Stomach smooth muscle (tissue), 2 donors: ENCODE results near the gene POLD2.

Experiments
- H3K27ac ChIP-seq: one replicate; pipeline ENCODE4 v1.7.0; 2013; ENCODE audit warnings: mild to moderate bottlenecking, low read length, inconsistent platforms
- H3K27me3 ChIP-seq, 2 donors: one replicate each; pipeline ENCODE4 v1.7.0; 2013; ENCODE audit warnings: low read length in 2 of 2; ENCODE audit not compliant: insufficient read depth in 2 of 2, control insufficient read depth in 1 of 2
- H3K36me3 ChIP-seq, 2 donors: one replicate each; pipeline ENCODE4 v1.7.0; 2013; ENCODE audit warnings: low read length in 2 of 2; ENCODE audit not compliant: control insufficient read depth in 2 of 2, insufficient read depth in 2 of 2
- H3K4me1 ChIP-seq: one replicate; pipeline ENCODE4 v1.7.0; 2013; ENCODE audit warnings: low read length; ENCODE audit not compliant: control insufficient read depth, insufficient read depth
- H3K4me3 ChIP-seq, 2 donors: one replicate each; pipeline ENCODE4 v1.7.0; 2013; ENCODE audit warnings: low read length in 2 of 2
- H3K9ac ChIP-seq, 2 donors: one replicate each; pipeline ENCODE4 v1.7.0; 2013; ENCODE audit warnings: low read length in 2 of 2, mild to moderate bottlenecking in 1 of 2
- H3K9me3 ChIP-seq, 2 donors: one replicate each; pipeline ENCODE4 v1.7.0; 2013; ENCODE audit warnings: low read length in 2 of 2; ENCODE audit not compliant: control insufficient read depth in 2 of 2
- donor health status: healthy.
- donor health status: Pancreatic carcinoma.

POLD2 gene

DNA sequence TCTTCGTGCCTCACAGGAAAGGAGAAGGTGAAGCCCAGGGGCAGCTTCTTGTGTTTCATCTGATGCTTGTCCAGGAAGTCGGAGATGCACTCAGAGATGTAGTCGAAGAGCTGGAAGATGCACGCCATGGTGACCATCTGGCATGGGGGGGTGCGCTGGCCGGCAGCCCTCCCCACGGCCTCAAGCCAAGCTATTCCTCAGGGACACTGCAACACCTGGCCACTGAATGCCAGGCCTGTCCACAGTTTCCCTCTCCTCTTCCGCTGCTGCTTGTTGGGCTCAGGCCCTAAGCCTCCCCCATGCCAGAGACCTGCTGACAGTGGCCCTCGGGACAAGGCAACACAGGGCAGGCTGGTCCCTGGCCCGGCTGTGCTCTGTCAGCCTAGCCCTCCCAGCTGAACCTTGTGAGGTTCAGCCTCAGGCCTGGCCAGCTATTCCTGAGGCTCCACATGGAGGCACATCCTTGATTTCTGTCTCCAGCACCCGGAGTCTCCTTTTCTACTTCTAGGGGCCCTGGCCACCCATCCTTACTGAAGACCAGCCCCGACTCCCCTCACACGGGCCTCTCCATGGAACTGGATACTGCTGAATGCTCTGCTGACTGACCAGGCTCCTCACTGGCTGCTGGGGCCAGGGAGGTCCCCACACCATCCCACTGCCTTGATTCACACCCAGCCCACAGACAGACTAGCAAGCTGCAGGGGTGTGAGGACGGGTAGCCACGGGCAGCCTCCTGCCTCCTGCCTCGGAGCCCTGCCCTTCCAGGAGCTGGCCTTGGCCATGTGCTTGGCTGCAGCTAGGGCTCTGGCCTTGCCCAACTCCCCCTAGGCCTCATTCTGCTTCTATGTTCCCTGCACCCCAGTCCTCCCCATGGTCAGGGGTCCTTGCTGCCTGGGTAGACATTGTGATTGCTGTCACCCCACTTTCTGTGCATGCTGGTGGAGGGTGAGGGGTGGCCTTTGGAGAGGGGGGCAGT is 27.9 kb upstream of the POLD2 start:
- no peak overlapping the region for H3K4me3 ChIP-seq

DNA sequence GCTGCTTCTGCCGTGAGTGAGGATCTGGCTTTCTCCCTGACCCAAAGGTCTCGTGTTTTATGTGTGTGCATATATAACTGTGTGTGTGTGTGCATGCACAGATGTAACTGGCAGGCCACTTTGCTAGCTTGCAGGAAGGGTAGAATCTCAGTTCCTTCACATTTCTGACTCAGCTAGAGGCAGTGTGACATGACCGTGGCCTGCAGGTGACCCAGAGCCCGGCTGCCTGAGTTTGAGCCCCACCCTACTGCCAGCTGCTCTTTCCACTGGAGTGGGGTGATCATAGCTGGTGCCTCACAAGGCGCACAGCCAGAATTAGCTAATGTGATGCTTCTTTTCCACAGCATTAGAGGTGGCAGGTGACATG is 27.1 kb upstream of the POLD2 start:
- Histone ChIP-seq H3K27me3 (peaks cover 4 to 7% of the 10 kb centered on the region in 2 donors), H3K27ac (no peak overlapping the region), H3K4me3 (no peak overlapping the region), H3K9ac (no peak overlapping the region), H3K9me3 (no peaks in the 10 kb centered on the region), H3K36me3 (no peaks in the 10 kb centered on the region), H3K4me1 (peaks cover 10% of the 10 kb centered on the region)

More for the DNA sequence above, 27.9 kb upstream of the POLD2 start:
- H3K4me1 ChIP-seq, result peaks cover 5% of the 10 kb centered on the region
- no peaks in the 10 kb centered on the region for H3K36me3 ChIP-seq
- H3K27me3 ChIP-seq, result peaks cover 2 to 4% of the 10 kb centered on the region in 2 donors
- H3K27ac ChIP-seq, result no peak overlapping the region
- H3K9ac ChIP-seq, result no peak overlapping the region
- no peaks in the 10 kb centered on the region for H3K9me3 ChIP-seq

DNA sequence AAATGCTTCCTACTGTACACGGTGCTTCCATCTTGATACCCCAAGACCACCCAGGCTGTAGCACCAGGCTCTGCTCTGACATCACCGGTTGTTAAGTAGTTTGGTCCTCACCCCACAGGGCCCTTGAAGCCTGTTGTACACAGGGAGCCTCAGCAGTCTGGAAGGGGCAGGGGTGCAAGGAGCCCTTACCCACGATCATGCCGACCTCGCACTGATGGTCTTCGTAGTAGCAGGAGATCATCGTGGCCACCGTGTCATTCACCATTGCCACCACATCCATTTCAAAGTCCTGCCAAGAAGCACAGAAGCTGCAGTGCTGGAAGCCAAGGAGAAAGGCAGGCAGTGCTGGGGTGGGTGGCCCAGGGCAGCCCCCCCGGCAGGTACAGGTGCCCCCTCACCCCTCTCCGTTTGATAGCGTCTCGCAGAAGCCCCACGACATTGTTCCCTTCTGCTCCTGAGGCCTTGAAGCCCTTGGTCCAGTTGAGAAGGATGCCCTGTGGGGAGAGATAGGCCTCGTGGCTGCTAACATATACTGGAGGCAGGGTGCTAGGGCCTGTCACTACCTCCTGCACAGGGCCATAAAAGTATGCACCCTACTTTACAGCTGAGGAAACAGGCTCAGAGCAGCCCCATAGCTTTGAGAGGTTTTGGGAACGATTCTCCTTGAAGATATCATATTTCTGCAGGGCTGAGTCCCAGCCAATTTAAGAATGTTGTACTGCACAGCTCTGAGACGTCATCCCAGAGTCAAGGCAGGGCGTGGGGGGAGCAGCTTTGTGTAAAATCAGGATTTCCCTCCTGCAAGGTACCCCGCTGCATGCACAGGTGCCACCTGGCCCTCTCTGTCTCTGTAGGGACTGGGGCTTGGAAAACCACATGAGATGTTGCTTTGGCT is 26.5 kb upstream of the POLD2 start:
- Histone ChIP-seq H3K9ac (no peak overlapping the region), H3K27ac (no peak overlapping the region), H3K4me1 (peaks cover 12% of the 10 kb centered on the region)

DNA sequence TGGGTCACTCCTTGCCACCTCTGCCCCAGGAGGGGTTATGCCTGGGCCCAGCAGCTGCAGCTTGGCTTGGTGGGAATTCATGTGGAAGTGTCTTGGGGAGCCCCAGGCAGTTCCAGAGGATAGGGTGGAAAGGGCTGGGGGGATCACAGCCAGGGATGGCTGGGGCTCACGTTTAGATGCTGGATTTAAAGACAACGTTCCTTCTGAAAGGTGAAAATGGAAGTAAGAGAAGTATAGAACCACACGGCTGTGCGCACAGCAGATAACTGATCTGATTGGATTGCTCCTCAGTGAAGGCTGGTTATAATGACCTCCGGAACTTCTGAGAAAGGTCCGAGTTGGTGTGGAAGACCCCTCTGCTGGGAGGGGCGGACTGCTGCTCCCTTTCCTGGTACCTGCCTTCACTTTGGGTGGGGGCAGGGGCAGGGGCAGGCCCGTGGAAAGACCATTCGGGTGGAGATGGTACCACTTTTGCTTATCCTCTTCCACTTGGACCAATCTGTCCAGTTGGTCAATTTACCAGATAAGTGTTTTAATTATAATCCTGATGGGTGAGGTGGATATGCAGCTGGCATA is 25.7 kb upstream of the POLD2 start:
- peaks cover 9 to 19% of the 10 kb centered on the region in 2 donors for H3K27me3 ChIP-seq
- H3K4me3 ChIP-seq, result no peak overlapping the region
- H3K9ac ChIP-seq, result no peak overlapping the region
- H3K36me3 ChIP-seq, result no peaks in the 10 kb centered on the region
- no peaks in the 10 kb centered on the region for H3K9me3 ChIP-seq
- peaks cover 12% of the 10 kb centered on the region for H3K4me1 ChIP-seq
- H3K27ac ChIP-seq, result no peak overlapping the region

More for the DNA sequence above, 26.5 kb upstream of the POLD2 start:
- H3K4me3 ChIP-seq, result no peak overlapping the region
- H3K36me3 ChIP-seq, result no peaks in the 10 kb centered on the region
- H3K27me3 ChIP-seq, result peaks cover 7 to 13% of the 10 kb centered on the region in 2 donors
- H3K9me3 ChIP-seq, result no peaks in the 10 kb centered on the region

DNA sequence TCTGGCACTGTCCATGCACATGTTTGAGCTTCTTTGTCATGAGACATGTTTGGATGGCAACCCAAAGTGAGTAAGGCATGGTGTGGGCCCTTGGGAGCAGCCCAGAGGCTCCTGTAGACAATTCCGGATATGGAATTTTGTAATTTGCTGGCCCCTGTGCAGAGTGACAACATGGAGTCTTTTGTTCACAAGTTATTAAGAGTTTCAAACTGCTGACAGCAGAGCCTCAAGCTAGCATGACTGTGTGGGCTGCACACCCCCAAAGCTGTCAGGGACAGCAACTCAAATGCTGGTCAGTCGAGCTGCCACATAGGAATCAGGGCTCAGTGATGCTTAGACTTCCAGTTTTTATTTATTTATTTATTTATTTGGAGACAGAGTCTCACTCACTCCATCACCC is 24.8 kb upstream of the POLD2 start:
- Histone ChIP-seq H3K36me3 (no peaks in the 10 kb centered on the region), H3K4me1 (peaks cover 12% of the 10 kb centered on the region), H3K9ac (no peak overlapping the region), H3K4me3 (no peak overlapping the region), H3K9me3 (no peaks in the 10 kb centered on the region), H3K27ac (no peak overlapping the region), H3K27me3 (peaks cover 10 to 19% of the 10 kb centered on the region in 2 donors)

DNA sequence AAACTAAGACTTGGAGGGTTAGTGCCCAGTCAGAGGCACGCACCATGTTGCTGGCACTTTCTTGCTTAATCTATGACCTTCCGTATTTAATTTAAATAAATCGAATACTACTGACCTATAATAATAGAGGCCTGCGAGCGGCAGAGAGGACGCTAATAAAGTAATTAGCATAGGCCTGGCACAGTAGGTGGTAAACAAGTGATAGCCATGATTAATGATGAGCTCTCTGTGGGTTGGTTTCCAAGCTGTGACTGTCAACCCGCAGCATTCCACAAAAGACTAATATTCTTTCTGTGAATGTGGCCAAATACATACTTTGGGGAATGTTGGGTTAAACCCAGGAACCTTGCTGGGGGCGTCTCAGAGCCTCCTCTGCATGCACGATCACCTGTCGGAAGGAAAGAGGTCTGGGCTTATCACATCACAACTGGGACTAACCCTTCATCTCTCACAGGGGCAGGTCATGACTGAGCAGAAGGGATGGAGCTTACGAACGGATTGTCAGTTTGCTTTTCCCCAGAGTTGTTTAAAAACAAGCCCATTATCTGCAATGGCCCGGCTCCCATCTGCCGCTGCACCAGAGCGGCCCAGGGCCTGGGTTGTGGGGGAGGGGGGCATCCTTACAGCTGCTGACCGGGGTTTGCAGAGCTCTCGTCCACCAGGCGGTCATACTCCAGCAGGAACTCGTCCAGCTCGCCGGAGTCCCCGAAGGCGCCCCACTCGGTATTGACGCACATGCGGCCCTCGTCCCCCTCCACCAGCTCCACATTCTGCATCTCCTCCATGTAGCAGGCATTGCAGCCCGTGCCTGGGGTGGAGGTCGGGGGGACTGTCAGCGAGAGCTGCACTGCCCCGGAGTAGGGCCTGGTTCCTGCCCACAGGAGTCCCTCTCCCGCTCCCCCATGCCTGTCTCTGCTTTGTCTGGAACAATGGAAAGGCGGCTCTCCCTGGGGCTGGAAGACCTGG is 24.0 kb upstream of the POLD2 start:
- Histone ChIP-seq H3K4me3 (no peak overlapping the region), H3K9ac (no peak overlapping the region), H3K27ac (no peak overlapping the region), H3K4me1 (peaks cover 12% of the 10 kb centered on the region), H3K9me3 (no peaks in the 10 kb centered on the region), H3K36me3 (no peaks in the 10 kb centered on the region), H3K27me3 (peaks cover 10 to 19% of the 10 kb centered on the region in 2 donors)

DNA sequence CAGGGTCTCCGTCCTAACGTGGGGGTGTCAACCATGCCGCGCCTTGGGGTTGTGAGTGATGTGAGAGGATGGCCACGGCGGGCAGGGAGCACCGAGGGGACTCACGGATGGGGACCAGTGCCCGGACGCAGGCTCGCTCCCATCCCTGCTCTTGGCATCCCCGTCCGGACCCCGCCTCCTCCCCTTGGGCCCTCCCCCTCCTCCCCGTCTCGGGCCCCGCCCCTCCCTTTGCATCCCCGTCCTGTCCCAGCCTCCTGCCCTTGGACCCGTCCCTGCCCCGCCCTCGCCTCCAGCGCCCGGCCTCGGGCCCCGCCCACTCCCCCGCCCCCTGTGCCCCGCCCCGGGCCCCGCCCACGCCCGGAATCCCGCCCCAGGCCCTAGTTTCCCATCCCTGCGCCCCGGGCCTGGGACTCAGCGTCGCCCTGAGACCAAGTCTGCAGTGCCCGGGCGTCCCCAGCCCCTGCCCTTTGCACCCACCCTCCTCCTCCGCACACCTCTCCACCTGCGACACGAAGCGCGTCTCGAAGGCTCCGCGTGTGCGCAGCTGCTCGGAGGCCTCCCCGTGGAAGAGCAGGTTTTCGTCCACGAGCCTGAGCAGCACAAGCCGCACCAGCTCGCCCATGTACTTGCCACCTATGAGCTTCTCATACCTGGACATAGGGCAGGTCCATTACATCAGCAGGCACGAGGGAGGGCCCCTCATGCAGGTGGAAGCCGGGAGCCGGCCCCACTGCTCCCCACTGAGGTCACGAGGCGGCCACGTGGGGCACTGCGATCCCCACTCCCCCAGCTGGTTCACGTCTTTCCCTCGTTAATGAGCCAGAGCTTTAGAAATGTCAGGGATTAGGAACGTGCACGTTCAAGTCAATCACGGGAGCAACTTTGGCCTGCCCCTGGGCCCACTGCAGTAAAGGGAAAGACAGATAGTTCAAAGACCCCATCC is 22.9 kb upstream of the POLD2 start:
- peaks cover 10 to 19% of the 10 kb centered on the region in 2 donors for H3K27me3 ChIP-seq

DNA sequence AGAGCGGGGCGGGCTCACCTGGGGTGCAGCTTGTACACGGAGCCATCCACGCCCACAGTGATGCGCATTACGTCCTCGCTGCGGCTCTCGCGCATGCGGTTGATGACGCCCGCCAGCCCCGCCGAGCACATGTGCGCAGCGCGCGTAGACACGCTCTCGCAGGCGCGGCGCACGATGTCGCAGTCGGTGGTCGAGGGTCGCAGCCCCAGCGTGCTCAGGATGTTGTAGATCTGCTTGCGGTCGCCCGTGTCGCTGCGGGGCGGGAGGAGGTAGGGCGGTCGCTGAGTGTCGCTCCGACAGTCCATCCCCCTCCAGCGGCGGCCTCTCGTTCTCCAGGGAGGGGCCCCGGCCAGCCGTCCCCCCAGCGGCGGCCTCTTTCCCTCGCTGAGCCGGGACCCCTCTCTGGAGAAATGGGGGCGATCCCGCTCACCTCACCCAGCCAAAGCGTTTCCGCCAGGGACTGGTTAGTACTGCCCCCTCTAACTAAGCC is 22.2 kb upstream of the POLD2 start:
- Histone ChIP-seq H3K4me1 (peaks cover 12% of the 10 kb centered on the region), H3K9ac (no peak overlapping the region), H3K27ac (no peak overlapping the region), H3K27me3 (peaks cover 10 to 19% of the 10 kb centered on the region in 2 donors), H3K36me3 (no peaks in the 10 kb centered on the region), H3K9me3 (no peaks in the 10 kb centered on the region), H3K4me3 (peak overlapping the region; percentile 43 to 71)

More for the DNA sequence above, 22.9 kb upstream of the POLD2 start:
- H3K9me3 ChIP-seq, result no peaks in the 10 kb centered on the region
- H3K4me1 ChIP-seq, result peaks cover 12% of the 10 kb centered on the region
- H3K36me3 ChIP-seq, result no peaks in the 10 kb centered on the region
- no peak overlapping the region for H3K27ac ChIP-seq
- no peak overlapping the region for H3K9ac ChIP-seq
- peak overlapping the region; percentile 43 to 71 for H3K4me3 ChIP-seq

DNA sequence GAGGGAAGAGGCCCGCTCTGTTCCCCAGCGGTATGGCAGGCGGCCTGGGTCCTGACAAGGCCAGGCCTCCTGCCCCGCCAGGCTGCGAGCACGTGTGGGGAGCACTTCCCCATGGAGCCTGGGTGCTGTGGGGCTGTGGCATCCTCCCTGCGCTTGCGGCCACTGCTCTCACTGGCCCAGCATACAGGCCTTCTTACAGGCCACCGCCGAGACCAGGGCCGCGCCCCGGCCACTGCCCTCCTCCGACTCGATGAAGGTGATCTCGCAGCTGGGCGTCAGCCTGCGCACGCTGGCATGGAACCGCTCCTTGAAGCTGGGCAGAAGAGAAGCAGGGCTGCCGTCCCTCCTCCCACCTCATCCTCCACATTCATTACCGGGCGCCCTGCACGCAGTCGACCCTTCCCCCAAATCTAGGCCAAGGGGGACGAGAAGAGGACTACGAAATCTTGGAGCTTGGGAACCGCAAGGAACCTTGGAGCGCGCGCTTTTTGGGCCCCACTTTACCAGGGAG is 21.7 kb upstream of the POLD2 start:
- Histone ChIP-seq H3K36me3 (no peaks in the 10 kb centered on the region), H3K27me3 (peaks cover 10 to 19% of the 10 kb centered on the region in 2 donors), H3K27ac (no peak overlapping the region), H3K4me1 (peaks cover 12% of the 10 kb centered on the region), H3K4me3 (peak overlapping the region; percentile 40 to 71), H3K9me3 (no peaks in the 10 kb centered on the region), H3K9ac (no peak overlapping the region)
